Brain microvascular endothelial cell (primary cell): ENCODE measurements around the gene TRA2A.
A peak's percentile ranks its signal among the peaks of the same experiment; 100 is the strongest.

Experiments
- DNase-seq: peaks from one replicate; pipeline ENCODE4 v3.0.0-alpha.2; 2020
- H3K27ac ChIP-seq: fragments of 250-450 bp; sonication (Bioruptor Pico); 2 replicates; pipeline ENCODE4 v1.5.1; 2020; ENCODE audit warnings: mild to moderate bottlenecking, moderate library complexity
- H3K27me3 ChIP-seq: fragments of 250-450 bp; sonication (Bioruptor Pico); replicated peaks from 2 replicates; pipeline ENCODE4 v1.5.1; 2020; ENCODE audit warnings: mild to moderate bottlenecking
- H3K36me3 ChIP-seq: fragments of 250-450 bp; sonication (Bioruptor Pico); replicated peaks from 2 replicates; pipeline ENCODE4 v1.5.1; 2020; ENCODE audit warnings: mild to moderate bottlenecking
- H3K4me3 ChIP-seq: 2 replicates; pipeline ENCODE4 v1.5.1; 2011; ENCODE audit warnings: low read depth, mild to moderate bottlenecking, control low read depth, low read length, moderate library complexity
- in situ Hi-C: cut with HindIII; loops from 2 replicates; pipeline ENCODE4 v1.10.0; 2017; ENCODE audit warnings: low sequenced_read_pairs, low pct_ligation_motif_present
- TF ChIP-seq, protein P1 (sequence below): IDR thresholded peaks from 2 replicates; pipeline ENCODE4 v1.5.1; 2011; ENCODE audit warnings: low read depth, mild to moderate bottlenecking, moderate library complexity, low read length, control low read depth, inconsistent platforms; ENCODE audit errors: missing control alignments

TRA2A gene

DNA sequence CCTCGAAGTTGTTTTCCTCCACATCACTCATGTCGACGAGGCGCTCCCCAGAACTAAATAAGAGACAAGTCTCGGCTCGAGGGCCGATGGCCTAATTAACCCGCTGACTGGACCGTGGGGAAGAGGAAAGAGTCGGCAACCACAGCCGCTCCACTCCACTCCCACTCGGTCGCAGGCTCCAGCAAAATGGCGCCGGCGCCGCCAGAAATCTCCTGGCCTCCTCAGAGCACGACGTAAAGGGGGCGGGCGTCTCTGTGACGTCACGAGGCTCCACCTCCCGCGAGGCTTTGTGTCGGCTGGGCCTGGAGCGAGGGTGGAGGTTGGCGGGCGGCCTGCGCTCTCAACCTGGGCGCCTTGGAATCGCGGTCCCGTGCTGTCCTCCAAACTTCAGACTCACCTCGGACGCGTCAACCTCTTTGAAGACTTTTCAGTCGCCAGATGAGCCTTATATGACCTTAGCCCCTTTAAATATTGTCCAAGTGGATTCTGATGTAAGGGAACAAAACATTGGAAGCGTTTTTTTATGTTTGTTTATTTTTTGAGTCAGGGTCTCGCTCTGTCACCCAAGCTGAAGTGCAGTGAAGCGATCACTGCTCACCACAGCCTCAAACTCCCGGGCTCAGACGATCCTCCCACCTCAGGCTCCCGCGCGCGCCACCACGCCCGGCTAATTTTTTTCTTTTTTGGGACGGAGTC lies at the start of gene TRA2A:
Gene TRA2A (minus strand): TSS at position 188 of the 696 bp plus-strand sequence. CDS start 157 bp downstream, at position 31.
- in situ Hi-C loops: loop anchor here (25.0 kb wide), 1 partner anchor 180 kb away; the partner anchor contains the start of gene STK31
- Histone ChIP-seq H3K27me3 (no peaks in the 10 kb centered on the region), H3K4me3 (peak within 1 kb of the TSS; percentile 99), H3K36me3 (no peaks in the 10 kb centered on the region), H3K27ac (peak within 1 kb of the TSS; percentile 98)
- TF ChIP-seq, protein P1, sequence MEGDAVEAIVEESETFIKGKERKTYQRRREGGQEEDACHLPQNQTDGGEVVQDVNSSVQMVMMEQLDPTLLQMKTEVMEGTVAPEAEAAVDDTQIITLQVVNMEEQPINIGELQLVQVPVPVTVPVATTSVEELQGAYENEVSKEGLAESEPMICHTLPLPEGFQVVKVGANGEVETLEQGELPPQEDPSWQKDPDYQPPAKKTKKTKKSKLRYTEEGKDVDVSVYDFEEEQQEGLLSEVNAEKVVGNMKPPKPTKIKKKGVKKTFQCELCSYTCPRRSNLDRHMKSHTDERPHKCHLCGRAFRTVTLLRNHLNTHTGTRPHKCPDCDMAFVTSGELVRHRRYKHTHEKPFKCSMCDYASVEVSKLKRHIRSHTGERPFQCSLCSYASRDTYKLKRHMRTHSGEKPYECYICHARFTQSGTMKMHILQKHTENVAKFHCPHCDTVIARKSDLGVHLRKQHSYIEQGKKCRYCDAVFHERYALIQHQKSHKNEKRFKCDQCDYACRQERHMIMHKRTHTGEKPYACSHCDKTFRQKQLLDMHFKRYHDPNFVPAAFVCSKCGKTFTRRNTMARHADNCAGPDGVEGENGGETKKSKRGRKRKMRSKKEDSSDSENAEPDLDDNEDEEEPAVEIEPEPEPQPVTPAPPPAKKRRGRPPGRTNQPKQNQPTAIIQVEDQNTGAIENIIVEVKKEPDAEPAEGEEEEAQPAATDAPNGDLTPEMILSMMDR: no peak
- peak; percentile 94 for DNase-seq

DNA sequence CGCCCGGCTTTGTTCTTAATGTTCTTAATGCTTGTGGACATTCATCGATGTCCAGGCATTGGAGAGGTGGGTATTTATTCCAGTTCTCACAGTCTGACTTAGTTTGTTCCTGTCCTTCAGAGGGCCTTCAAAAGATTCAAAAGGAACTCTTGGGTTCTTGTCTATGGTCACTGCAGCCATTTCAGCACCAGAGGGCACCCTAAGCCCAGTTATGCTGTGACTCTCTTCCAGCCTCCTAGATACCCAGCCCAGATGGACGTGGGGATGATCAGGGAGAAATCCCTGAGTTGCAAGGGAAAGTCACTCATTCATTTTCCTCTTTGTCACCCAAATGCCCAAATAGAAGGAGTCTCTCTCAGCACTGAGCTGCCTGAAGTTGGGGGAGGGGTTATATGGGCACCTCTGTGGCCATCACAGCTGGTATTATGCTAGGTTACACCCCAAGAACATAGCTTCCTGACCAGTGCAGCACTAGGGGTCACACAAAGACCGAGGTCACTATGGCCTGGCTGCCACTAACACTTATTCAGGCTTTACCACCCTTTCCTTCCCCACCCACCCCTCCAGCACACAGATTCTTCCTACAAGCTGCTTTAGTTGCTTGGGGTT lies 38.9 kb upstream of the TRA2A start:
- Histone ChIP-seq H3K27me3 (no peaks in the 10 kb centered on the region), H3K4me3 (no peak overlapping the region), H3K27ac (no peak overlapping the region), H3K36me3 (no peaks in the 10 kb centered on the region)
- in situ Hi-C loops: no loop called here
- TF ChIP-seq, protein P1: peak; percentile 92
- peak; percentile 62 for DNase-seq

DNA sequence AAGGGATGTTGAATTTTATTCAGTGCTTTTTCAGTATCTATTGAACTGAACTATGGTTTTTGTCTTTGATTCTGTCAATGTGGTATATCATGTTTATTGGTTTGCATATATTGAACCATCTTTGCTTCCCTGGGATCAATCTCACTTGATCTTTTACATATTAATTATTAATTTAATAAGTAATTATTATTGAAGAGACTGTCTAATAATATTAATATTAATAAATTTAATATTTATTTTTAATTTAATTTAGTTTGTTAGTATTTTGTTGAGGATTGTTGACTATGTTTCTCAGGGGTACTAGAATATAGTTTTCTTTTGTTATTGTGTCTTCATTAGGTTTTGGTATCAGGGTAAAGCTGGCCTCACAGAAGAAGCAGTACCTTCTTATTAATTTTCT lies 26.5 kb upstream of the TRA2A start:
- no peak for DNase-seq
- Histone ChIP-seq H3K27ac (no peak overlapping the region), H3K27me3 (peaks cover 3% of the 10 kb centered on the region), H3K4me3 (no peak overlapping the region), H3K36me3 (no peaks in the 10 kb centered on the region)
- TF ChIP-seq, protein P1: no peak
- in situ Hi-C loops: no loop called here

DNA sequence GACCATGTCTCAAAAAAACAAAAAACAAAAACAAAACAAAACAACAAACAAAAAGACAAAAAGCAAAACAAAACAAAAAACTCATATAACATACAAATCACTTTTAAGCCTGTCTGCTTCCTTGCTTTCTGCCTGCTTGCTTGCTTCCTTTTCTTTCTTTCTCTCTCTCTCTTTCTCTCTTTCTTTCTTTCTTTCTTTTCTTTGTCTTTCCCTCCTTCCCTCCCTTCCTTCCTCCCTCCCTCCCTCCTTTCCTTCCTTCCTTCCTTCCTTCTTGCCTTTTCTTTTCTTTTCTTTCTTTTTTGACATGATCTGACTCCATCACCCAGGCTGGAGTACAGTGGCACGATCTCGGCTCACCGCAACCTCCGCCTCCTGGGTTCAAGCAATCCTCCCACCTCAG lies 15.9 kb upstream of the TRA2A start:
- Histone ChIP-seq H3K36me3 (no peaks in the 10 kb centered on the region), H3K4me3 (no peak overlapping the region), H3K27me3 (no peaks in the 10 kb centered on the region), H3K27ac (no peak overlapping the region)
- no peak for DNase-seq
- TF ChIP-seq, protein P1: no peak
- in situ Hi-C loops: loop anchor here (25.0 kb wide), 1 partner anchor 165 kb away; the partner anchor contains the start of gene STK31

DNA sequence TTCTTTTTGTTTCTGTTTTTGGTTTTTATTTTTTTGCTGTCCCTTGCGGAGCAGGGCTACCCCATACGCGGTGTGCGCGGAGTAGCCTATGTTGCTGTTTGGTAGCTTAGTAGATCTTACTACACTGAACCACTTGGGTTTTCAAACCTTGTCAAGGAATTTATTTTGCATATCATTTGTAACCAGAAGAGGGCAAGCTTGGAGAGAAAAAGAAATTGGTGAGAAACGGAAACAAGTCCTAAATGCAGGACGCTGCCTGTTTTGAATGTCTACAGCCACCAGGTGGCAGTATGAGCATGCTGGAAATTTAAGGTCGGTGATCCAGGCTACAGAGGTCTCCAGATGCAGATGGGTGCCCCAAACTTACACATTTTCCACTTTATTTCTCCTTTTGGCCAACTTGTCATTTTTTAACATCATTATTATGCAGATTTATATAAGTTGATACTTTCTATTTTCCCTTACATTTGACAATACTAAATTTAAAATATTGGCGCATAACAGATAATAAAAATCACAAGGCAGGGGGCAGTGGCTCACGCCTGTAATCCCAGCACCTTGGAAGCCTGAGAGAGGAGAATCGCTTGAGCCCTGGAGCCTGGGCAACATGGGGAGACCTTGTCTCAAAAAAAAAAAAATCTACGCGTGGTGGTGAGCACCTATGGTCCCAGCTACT lies 15.3 kb upstream of the TRA2A start:
- H3K4me3 ChIP-seq: no peak overlapping the region
- H3K27me3 ChIP-seq: no peaks in the 10 kb centered on the region
- no peaks in the 10 kb centered on the region for H3K36me3 ChIP-seq
- no peak overlapping the region for H3K27ac ChIP-seq
- in situ Hi-C loops: loop anchor here (25.0 kb wide), 1 partner anchor 165 kb away; the partner anchor contains the start of gene STK31
- TF ChIP-seq, protein P1: peak; percentile 95
- DNase-seq: peak; percentile 86
